ENCODE data around the gene FOXE3. TPM values are rescaled to one million over a fixed set of nuclear protein-coding genes. Genes with fewer than 3 reads are reported as not detected.
A peak's percentile ranks its signal among the peaks of the same experiment; 100 is the strongest.

The FOXE3 gene
- total RNA-seq, 2 experiments from 2014 or later = not detected

DNA sequence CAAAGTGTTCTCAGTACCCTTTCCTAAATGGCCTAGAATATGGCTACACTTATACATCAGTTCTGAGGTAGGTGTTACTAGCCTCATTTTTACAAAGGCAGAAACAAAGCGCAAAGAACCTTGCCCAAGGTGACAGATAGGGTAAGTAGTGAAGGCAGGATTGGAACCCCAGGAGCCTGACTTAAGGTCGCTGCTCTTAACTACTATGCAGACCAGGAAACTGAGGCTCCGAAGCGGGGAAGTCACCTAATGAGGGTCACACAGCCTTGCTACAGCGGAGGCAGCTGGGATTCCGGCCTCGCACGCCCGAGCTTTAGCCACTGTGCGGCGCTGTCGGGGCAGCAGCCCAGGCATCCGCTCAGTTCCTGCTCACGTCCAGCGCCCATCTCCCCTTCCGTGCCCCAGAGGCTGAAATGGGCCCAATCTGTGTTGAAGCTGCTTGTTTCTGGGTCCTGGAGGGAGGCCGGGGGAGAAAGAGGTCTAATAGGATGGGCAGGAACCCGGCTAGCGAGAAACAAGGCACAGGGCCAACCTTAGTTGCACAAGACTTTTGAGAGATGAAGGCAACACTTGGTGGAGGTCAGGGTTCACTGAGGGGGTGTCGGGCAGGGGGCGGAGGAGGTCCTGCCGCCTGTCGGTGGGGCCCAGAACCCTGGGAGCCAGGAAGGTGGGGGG lies 20.4 kb downstream of the FOXE3 start:
- no peaks in the 10 kb centered on the region for H3K9me3 Mint-ChIP-seq
- peak overlapping the region; percentile 82 for H3K27ac Mint-ChIP-seq
- H3K4me1 Mint-ChIP-seq = peaks cover 39% of the 10 kb centered on the region
- peak overlapping the region; percentile 89 for H3K4me3 Mint-ChIP-seq
- DNase-seq = peak; percentile 83
- H3K27me3 Mint-ChIP-seq = peaks cover 51% of the 10 kb centered on the region
- H3K36me3 Mint-ChIP-seq = peaks cover 16% of the 10 kb centered on the region

DNA sequence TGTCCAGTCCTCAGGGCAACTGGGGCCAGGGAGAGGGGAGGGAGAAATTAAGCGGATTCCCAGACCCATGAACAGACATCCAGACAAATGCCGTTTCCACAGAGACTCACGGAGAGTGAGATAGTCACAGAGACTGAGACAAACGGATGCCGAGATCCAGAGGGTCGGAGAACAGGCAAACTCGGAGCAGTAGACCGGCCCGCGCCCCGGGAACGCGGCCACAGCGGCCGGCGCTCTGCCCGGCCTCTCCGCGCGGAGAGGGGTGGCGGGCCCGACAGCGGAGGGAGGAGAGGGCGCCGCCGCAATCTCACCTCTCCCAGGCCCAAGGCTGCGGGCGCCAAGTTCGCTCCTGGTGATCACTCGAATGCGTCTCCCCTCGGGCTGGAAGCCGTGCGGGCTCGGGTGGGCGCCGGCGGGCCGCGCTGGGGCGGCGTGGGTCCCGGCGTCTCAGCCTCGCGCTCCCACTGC lies 20.9 kb downstream of the FOXE3 start:
- peaks cover 46% of the 10 kb centered on the region for H3K27me3 Mint-ChIP-seq
- peak overlapping the region; percentile 82 for H3K27ac Mint-ChIP-seq
- no peaks in the 10 kb centered on the region for H3K9me3 Mint-ChIP-seq
- peaks cover 16% of the 10 kb centered on the region for H3K36me3 Mint-ChIP-seq
- H3K4me3 Mint-ChIP-seq = peak overlapping the region; percentile 89
- DNase-seq = no peak
- H3K4me1 Mint-ChIP-seq = peaks cover 34% of the 10 kb centered on the region

DNA sequence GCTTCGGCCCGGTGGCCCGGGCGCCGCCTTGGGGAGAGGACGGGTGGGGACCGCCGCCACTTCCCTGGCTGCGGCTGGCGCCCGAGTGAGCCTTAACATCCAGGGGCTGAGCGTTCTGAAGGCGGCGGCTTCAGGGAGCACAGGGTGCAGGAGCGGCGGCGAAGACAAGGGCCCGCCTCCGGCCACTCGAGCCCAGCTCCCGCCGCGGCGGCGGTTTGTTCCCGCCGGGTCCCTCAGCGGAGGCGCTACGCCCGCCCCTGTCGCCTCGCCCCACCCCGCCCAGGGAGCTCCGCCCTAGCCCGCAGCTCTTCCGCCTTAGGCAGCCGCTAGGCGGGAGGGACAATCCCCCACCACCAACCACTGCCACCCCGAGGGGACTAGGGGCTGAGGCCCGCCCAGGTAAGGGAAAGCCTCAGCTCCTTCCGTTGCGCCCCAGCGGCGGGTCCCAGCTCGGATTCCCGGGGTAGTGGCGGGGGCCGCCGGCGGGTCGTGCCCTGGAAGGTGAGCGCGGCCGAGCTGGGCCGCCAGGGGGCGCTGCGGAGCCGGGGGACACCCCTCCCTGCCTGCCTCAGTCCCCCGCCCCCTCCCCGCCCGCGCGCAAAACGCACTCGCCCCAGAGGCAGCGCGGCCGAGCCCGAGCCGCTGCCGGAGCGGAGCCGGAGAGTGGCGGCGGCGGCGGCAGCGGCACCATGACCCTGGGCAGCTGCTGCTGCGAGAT lies 21.5 kb downstream of the FOXE3 start, which contains the start of gene FOXD2:
Gene FOXD2, plus strand, starts transcription at position 598 of the 718 bp plus-strand sequence. Its CDS starts 92 bp downstream, at position 690.
- Mint-ChIP-seq H3K27me3 (peaks cover 40% of the 10 kb centered on the region), H3K4me1 (peaks cover 28% of the 10 kb centered on the region), H3K27ac (peak within 1 kb of the TSS; percentile 82), H3K9me3 (no peaks in the 10 kb centered on the region), H3K4me3 (peak within 1 kb of the TSS; percentile 89), H3K36me3 (peaks cover 16% of the 10 kb centered on the region)
- peak; percentile 93 for DNase-seq

DNA sequence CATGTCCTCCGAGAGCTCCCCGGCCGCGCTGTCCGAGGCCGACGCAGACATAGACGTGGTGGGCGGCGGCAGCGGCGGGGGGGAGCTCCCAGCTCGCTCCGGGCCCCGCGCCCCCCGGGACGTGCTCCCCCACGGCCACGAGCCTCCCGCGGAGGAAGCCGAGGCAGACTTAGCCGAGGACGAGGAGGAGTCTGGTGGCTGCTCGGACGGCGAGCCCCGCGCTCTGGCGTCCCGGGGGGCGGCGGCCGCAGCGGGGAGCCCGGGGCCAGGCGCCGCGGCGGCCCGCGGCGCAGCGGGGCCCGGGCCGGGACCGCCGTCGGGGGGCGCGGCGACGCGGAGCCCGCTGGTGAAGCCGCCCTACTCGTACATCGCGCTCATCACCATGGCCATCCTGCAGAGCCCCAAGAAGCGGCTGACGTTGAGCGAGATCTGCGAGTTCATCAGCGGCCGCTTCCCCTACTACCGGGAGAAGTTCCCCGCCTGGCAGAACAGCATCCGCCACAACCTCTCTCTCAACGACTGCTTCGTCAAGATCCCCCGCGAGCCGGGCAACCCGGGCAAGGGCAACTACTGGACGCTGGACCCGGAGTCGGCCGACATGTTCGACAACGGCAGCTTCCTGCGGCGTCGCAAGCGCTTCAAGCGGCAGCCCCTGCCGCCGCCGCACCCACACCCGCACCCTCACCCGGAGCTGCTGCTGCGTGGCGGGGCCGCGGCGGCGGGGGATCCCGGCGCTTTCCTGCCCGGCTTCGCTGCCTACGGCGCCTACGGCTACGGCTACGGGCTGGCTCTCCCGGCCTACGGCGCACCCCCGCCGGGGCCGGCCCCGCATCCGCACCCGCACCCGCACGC lies 22.3 kb downstream of the FOXE3 start:
- peaks cover 10% of the 10 kb centered on the region for H3K36me3 Mint-ChIP-seq
- no peak overlapping the region for H3K27ac Mint-ChIP-seq
- H3K4me3 Mint-ChIP-seq = peak overlapping the region; percentile 51
- peak; percentile 23 for DNase-seq
- H3K27me3 Mint-ChIP-seq = peaks cover 32% of the 10 kb centered on the region
- peaks cover 20% of the 10 kb centered on the region for H3K4me1 Mint-ChIP-seq
- no peaks in the 10 kb centered on the region for H3K9me3 Mint-ChIP-seq

DNA sequence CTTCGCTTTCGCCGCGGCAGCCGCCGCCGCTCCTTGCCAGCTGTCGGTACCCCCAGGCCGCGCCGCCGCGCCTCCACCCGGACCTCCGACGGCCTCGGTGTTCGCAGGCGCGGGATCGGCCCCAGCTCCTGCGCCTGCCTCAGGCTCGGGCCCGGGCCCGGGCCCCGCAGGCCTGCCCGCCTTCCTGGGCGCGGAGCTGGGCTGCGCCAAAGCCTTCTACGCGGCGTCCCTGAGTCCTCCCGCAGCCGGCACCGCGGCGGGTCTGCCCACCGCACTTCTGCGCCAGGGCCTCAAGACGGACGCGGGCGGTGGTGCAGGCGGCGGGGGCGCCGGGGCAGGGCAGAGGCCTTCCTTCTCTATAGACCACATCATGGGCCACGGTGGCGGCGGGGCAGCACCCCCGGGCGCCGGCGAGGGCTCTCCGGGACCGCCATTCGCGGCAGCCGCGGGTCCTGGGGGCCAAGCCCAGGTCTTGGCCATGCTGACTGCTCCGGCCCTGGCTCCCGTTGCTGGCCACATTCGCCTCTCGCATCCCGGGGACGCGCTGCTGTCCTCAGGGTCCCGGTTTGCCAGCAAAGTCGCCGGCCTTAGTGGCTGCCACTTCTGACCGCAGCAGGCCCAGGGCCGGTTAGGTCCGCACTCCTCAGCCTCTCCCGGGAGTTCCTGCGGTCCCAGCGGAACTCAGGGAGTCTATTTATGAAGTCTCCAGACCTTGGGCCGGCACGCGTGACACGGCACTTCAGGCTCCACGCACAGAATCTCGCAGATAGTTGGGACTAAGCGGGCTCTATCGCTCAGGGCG lies 23.1 kb downstream of the FOXE3 start:
- Mint-ChIP-seq H3K4me1 (peaks cover 16% of the 10 kb centered on the region), H3K9me3 (no peaks in the 10 kb centered on the region), H3K27me3 (peaks cover 24% of the 10 kb centered on the region), H3K36me3 (peaks cover 6% of the 10 kb centered on the region), H3K27ac (no peak overlapping the region), H3K4me3 (no peak overlapping the region)
- DNase-seq = no peak

DNA sequence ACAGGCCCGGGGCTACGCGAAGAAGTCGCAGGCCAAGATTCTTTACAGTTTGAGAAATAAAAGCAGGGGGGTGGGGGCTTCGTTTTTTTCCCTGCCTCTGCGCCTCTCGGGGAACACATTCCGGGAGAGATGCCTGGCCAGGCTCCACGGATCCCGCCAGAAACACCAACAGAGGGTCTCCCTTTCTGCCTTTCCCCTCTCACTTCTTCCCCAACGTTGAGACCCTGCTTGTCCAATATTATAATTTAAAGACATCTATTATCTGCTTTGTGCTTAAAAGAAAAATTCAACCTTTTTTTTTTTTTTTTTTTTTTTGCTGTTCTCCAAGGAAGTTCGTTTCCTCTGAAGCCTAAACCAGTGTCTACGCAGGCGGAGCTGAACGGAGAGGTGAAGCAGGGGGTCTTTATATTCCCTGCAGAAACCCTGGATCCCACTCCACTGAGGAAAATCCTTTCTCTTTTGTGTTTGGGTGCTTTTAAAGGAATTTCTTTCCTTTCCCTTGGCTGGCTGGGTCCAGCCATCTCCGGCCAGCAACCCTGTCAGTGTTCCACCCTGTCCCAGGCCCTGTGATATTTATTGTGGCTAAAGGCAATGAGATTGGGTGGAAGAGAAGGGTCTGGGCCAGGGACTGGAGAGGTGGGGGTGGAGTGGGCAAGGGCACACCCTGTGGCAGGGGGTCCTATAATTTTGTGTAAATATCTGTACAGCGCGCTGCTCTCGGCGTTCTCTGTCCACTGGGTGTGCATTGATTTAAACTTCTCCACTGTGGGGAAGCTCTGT lies 23.9 kb downstream of the FOXE3 start:
- Mint-ChIP-seq H3K4me1 (peaks cover 16% of the 10 kb centered on the region), H3K27ac (no peak overlapping the region), H3K27me3 (peaks cover 16% of the 10 kb centered on the region), H3K4me3 (no peak overlapping the region), H3K9me3 (no peaks in the 10 kb centered on the region), H3K36me3 (peaks cover 4% of the 10 kb centered on the region)
- no peak for DNase-seq

DNA sequence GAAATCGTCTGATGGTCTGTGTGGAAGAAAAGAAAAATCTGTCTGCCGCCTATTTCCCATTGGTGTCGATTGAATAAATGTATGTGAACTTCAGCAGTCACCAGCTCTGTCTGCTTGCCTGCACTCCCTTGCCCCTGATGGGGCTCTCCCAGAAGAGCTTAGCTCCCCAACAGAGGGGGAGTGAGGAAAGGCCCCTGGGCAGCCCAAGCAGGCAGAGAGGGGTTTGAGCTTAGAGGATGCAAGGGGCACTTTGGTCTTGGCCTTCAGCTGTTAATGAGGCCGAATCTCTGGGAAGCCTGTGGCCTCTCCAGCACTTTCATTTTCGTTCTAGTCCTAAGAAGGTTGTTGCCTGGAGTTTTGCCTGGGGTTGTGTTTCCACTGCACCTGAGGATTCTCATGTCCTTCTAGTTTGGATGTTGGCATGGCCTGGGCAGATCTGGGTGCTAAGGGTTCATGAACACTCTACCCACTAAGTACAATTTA lies 24.6 kb downstream of the FOXE3 start:
- H3K36me3 Mint-ChIP-seq = peaks cover 3% of the 10 kb centered on the region

DNA sequence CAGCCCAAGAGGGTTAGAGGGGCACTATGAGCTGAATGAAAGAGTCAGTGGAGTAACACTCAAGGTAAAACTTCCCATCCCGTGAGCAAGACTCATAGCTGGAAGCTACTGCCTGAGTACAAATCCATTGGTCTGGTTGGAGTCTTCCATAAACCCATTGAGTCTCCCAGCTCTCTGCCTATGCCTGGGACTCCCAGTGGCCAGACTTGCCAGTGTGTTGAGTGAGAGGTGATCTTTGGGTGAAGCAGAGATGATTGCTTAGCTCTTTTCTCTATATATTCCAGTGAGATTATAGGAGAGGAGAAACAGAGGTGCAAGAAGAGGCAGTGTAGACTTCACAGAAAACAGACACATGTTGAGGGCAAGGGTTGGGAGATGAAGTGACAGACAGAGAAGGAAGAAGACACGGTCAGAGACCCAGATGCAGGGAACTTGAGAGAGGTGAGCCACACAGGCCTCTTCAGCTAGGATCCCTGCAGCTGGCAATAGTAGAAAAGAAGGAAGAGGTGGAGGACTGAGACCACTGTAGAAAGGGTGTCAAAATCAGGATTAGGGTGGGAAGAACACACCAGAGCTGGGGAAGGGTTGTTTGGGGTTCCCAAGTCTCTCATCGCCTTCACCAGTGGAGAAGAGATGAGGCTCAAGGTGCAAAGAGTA lies 25.5 kb downstream of the FOXE3 start:
- Mint-ChIP-seq H3K27me3 (peaks cover 4% of the 10 kb centered on the region), H3K27ac (no peak overlapping the region), H3K9me3 (no peaks in the 10 kb centered on the region), H3K4me3 (no peak overlapping the region), H3K4me1 (peaks cover 11% of the 10 kb centered on the region), H3K36me3 (no peaks in the 10 kb centered on the region)
- DNase-seq = no peak

More for the DNA sequence above, 24.6 kb downstream of the FOXE3 start:
- no peaks in the 10 kb centered on the region for H3K9me3 Mint-ChIP-seq
- H3K4me1 Mint-ChIP-seq = peaks cover 19% of the 10 kb centered on the region
- H3K27me3 Mint-ChIP-seq = peaks cover 9% of the 10 kb centered on the region
- DNase-seq = no peak
- no peak overlapping the region for H3K27ac Mint-ChIP-seq
- no peak overlapping the region for H3K4me3 Mint-ChIP-seq

DNA sequence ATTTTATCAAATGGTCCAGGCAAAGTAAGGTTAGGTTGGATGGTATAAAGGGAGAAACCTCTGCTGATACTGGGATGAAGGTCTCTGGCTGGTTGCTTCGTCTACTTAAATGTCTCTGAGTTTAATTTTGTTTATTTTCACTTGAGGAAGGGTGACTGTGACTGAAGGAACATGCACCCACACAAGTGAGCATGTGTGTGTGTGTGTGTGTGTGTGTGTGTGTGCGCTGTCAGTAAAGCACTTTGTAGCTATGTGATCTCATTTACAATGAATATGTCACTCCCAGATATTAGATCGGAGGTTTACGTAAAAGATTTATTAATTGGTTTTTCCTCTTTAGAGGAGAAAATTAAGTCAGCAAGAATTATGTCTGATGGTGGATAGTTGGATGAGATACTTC lies 26.1 kb downstream of the FOXE3 start:
- DNase-seq = no peak
- Mint-ChIP-seq H3K4me3 (no peak overlapping the region), H3K27me3 (peaks cover 4% of the 10 kb centered on the region), H3K36me3 (no peaks in the 10 kb centered on the region), H3K9me3 (no peaks in the 10 kb centered on the region), H3K4me1 (peaks cover 10% of the 10 kb centered on the region), H3K27ac (no peak overlapping the region)

DNA sequence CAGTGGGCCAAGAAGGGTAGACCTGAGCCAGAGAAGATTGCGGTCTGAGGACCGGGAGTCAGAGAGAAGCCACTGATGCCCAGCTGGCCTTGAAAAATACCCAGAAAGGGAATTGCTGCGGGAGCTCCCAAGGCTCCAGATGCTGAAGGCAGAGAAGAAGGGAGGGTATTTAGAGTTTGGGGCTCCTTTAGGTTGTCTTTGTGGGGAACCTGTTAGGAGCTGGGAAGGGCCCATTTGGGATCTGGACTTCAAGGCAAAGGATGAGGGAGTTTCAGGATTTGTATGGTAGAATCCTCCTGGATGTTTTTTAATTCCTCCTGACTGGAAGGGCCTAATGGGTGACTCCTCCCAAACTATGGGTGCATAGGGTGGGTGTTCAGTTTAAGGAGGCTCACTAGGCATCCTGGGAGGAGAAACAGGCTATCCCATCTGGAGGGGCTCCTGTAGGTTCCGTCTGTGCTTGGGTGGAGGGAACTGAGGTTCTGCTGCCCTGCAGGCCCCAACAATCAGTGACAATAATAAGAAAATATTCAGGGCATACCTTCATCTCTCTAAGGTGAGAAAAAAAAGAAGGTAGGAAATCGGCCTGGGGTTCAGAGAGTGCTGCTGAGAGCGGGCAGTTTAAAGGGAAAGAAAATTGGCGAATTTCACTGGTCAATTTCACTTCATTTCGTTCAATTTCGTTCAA lies 26.9 kb downstream of the FOXE3 start:
- Mint-ChIP-seq H3K4me3 (no peak overlapping the region), H3K27me3 (peaks cover 4% of the 10 kb centered on the region), H3K9me3 (no peaks in the 10 kb centered on the region), H3K36me3 (no peaks in the 10 kb centered on the region), H3K4me1 (peaks cover 10% of the 10 kb centered on the region), H3K27ac (no peak overlapping the region)
- no peak for DNase-seq

DNA sequence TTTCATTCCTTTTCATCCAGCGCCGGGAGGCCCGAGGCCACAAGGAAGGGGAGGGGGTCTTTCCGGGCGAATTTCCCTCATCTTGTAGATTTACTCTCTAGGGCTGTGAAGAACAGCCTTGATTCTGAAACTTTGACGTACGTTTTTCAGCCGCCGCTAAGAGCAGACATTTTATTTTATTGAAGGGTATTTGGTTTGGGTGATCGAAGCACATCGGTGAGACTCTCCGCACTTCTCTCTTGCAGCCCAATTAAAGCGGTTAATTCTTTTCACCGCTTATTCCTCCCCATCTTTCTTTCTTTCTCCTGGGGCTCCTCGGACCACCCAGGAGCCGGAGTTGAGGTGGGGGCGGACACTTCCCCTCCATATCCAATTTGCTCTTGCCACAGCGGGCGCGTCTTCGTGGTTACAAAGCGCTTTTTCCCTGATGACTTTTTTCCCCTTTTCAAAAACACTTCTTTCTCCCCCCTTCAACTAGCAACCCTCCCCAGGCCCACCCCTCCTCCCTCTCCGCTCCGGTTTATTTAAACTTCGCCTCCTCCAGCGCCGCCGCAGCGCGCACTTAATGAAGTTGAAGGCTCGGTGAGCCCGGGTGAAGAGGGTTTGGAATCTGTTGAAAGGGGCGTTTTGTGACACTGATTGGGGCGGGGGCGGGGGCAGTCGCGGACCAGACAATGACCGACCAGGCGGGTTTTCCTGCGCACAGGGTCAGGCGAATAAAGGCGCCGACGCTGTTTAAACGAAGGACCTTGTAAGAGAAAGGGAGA lies 27.6 kb downstream of the FOXE3 start:
- H3K27me3 Mint-ChIP-seq = no peaks in the 10 kb centered on the region
- peak overlapping the region; percentile 52 for H3K4me3 Mint-ChIP-seq
- DNase-seq = no peak
- no peak overlapping the region for H3K27ac Mint-ChIP-seq
- no peaks in the 10 kb centered on the region for H3K36me3 Mint-ChIP-seq
- no peaks in the 10 kb centered on the region for H3K9me3 Mint-ChIP-seq
- peaks cover 10% of the 10 kb centered on the region for H3K4me1 Mint-ChIP-seq

DNA sequence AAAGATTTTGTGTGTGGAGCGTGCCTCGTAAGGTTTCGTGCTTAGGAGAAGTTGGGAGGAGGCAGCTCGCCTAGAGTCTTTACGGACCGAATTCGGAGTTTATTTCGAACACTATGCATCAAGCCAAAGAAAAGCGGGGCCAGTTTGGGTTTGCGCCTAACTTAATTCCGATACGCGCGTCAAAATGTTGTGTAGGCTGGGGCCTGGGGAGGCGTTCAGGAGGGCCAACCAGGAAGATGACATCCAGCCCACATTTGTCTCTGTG lies 28.1 kb downstream of the FOXE3 start:
- H3K27me3 Mint-ChIP-seq = no peaks in the 10 kb centered on the region
- H3K4me3 Mint-ChIP-seq = peak overlapping the region; percentile 52
- H3K9me3 Mint-ChIP-seq = no peaks in the 10 kb centered on the region
- H3K27ac Mint-ChIP-seq = no peak overlapping the region
- no peaks in the 10 kb centered on the region for H3K36me3 Mint-ChIP-seq
- no peak for DNase-seq
- peaks cover 10% of the 10 kb centered on the region for H3K4me1 Mint-ChIP-seq
